ENCODE measurements around the gene C7. TPM values are rescaled to one million over a fixed set of nuclear protein-coding genes. Genes with fewer than 3 reads are reported as not detected.
"Not testable (repeated sequence)": the region's sequence is repeated elsewhere in the genome, so short reads cannot be mapped to it uniquely, and the experiment has no call there.

The C7 gene
- 100 to 1,000 TPM in 3 of 4 donors, 10 to 100 TPM in 1; 26.7 to 210 (median 126) TPM for polyA plus RNA-seq (ENCODE audit: insufficient read length in 4 of 4)

DNA sequence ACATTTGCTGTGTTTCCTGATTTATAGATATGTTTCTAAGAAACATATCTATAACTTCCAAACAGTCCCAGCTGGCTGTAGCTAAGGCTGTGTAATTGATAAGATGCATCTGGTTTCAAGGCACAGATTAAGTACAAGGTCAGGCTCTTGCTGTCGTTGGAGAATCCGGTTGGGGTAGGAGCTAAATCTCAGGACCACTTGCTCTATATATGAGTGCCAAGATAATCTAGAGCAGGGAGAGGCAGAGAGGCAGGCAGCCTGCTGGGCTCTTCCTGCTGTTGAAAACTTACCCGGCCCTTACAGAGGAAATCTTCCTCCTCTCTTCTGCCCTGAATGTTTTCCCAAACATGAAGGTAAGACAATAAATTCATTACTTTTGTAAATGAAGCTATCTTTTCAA is at the start of gene C7:
Gene C7 (plus strand): TSS at position 234 of the 400 bp plus-strand sequence. CDS start 114 bp downstream, at position 348.
- DNase-seq (ENCODE audit: low read depth in 4 of 4, low spot score in 3 of 4) = peak in 3 of 4 donors; percentile 29 to 53 (median 36)

DNA sequence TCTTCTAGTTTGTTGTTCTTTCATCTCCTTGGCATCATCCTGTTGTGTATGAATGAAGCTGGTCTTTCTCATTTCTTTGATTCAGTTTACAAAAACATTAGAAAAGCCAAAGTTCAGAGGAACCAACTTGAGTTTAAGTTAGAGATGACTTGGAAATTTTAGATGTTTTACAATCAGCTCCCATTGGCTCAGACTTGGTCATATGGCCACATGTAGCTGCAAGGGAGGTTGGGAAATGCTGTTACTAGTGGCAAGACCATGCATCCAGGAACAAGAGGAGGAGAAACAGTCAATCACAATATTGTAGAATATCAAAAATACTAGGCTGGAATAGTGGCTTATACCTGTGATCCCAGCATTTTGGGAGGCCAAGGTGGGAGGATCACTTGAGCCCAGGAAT is 48.6 kb upstream of the C7 start:
- no peak for DNase-seq (ENCODE audit: low read depth in 4 of 4, low spot score in 3 of 4)

DNA sequence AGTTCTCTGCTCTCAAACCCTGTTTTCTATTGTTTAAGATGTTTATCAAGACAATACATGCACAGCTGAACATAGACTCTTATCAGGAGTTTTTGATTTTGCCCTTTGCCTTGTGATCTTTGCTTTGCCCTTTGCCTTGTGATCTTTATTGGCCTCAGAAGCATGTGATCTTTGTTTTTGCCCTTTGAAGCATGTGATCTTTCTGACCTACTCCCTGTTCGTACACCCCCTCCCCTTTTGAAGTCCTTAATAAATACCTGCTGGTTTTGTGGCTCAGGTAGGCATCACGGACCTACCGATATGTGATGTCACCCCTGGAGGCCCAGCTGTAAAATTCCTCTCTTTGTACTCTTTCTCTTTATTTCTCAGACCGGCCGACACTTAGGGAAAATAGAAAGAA is 44.3 kb upstream of the C7 start:
- not testable (repeated sequence) for DNase-seq (ENCODE audit: low read depth in 4 of 4, low spot score in 3 of 4)

DNA sequence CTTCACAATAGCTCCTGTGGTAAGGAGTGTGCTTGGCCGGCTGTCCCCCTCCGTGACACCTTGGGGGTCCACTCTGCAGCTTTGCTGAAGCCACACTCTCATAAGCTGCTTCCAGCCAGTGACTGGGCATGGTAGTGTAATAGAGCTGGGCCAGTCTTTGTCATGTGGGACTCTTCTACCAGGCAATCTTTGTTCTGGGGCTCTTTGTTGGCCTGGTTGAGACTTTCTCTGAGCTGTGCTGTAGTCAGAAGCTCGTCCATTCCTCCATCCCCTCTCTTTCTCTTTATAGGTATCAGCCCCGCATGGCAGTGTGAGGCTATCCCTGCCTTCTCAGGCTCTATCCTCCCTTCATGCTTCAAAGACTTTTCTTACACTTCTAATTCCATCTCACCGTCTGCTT is 42.5 kb upstream of the C7 start:
- DNase-seq (ENCODE audit: low read depth in 4 of 4, low spot score in 3 of 4) = no peak

DNA sequence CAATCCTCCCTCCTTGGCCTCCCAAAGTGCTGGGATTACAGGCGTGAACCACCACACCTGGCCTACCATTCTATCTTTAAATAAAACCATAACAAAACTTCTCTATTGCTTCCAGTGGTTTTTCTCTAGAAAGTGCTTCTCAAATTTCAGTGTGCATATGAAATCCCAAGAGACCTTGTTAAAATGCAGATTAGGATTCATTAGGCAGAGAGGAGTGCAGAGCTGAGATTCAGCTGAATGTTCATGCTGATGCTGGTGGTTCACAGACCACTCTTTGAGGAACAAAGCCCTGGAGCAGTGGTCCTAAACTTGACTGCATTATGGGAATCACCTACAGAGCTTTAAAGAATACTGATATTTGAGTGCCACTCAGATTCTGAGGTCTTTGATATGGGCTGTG is 39.9 kb upstream of the C7 start:
- no peak for DNase-seq (ENCODE audit: low read depth in 4 of 4, low spot score in 3 of 4)

DNA sequence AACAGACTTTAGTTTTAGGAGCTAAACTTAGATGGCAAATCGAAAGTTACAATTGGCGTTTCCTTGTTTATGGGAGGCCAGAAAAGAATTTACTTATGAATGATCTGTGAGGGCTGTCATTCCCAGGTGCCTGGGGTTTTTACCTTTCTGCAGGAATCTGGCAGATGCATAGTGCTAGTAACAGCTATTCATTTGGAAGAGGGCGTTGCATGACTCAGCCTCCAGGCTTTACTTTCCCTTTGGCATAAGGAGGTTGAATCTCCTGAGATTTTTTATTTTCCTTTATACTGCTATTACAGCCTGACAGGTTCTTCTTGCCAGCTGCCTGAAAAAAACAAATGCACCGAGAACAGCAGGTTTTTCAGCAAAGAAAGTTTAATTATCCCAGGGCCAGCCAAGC is 38.1 kb upstream of the C7 start:
- no peak for DNase-seq (ENCODE audit: low read depth in 4 of 4, low spot score in 3 of 4)

DNA sequence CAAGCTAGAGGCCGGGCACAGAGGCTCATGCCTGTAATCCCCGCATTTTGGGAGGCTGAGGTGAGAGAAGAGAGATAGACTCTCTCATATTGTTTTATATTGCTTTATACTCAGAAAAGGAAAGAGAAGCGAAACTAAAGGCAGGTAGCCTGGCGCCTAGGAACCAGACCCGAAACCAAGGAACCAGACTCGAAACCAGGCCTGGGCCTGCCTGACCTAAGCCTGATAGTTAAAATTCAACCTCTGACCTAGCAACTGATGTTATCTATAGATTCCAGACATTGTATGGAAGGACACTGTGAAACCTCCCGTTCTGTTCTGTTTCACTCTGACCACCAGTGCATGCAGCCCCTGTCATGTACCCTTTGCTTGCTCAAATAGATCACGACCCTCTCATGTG is 37.0 kb upstream of the C7 start:
- DNase-seq (ENCODE audit: low read depth in 4 of 4, low spot score in 3 of 4) = not testable (repeated sequence)

DNA sequence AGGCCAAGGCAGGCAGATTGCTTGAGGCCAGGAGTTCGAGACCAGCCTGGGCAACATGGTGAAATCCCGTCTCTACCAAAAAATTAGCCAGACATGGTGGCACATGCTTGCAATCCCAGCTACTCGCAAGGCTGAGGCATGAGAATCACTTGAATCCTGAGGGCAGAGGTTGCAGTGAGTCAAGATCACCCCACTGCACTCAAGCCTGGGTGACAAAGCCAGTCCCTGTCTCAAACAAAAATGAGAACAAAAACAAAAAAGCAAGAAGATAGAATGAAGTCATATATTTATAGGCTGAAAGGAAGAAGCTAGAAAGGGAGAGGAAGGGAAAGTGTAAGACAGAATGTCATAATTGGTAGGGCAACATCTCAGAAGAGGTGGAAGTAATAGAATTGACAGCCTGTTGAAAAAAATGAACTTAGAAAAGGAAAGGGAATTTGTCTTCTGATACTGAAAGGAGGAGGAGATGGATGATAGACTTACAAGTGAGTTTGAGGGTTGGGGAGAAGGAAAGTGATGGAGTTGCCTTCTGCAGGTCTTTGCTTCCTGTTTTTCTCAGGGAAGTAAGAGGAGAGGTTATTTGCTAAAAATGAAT is 35.9 kb upstream of the C7 start:
- no peak for DNase-seq (ENCODE audit: low read depth in 4 of 4, low spot score in 3 of 4)

DNA sequence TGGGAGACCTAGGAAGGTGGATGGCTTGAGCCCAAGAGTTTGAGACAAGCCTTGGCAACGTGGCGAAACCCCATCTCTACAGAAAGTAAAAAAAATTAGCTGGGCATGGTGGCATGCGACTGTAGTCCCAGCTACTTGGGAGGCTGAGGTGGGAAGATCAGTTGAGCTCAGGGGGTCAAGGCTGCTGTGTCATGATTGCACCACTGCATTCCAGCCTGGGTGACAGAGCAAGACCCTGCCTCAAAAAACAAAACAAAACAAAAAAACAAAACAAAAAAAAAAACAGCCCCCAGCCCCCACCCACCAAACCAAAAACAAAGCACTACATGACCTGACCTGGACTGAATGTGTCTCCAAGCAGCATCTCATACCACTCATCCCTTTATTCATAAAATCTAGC is 33.3 kb upstream of the C7 start:
- DNase-seq (ENCODE audit: low read depth in 4 of 4, low spot score in 3 of 4) = no peak

DNA sequence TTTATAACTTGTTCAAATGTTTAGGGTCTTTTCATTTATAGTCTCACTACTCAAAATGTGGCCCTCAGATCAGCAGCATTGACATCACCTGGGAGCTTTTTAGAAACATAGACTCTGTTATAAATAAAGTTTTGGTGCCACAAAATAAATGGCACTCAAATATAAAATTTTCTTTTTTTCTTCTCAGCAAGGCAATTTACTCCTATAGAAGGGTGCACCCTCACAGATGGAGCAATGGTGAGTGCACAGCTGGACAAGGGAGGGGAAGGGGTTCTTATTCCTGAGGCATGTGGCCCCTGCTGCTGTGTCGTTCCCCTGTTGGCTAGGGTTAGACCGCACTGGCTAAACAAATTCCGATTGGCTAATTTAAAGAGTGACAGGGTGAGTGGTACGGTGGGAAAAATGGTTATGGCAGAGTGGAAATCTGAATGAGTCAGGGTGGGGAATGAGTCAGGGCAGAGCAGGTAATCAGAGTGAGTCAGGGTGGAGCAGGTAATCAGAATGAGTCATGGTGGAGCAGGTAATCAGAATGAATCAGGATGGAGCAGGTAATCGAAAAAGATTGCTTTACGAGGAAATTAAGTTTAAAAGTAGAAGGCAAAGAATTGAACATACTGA is 31.8 kb upstream of the C7 start:
- DNase-seq (ENCODE audit: low read depth in 4 of 4, low spot score in 3 of 4) = no peak

DNA sequence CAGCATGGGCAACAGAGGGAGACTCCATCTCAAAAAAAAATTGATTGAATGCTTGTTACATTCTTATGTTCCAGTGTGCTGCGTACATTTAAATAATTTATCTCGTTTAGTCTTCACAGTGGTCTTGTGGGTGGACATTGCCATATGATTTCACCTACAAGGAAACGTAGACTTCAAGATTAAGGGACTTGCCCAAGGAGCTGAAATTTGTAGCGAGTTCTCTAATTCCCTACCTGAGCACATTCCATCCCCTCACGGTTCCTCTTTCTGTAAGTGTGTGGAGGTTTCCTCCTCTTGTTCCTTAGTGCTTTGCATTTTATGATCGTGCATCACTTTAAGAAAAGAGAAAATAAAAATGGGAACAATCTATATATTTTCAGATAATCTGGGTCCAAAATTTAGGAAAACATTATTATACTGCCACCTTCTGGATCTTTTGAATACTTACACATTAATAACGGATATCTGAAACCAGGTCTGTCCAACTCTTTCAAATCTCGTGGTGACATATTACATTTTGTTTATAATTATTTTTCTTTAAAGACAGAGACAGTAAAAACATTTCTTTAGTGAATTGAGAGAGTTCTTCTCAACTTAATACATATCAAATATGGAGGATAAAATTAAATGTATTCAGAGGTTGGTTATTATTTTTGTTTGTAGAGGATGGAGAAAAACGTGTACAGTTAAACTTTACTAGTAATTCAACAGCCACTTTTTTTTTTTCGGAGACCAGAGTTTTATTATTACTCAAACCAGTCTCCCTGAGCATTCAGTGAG is 29.9 kb upstream of the C7 start:
- no peak for DNase-seq (ENCODE audit: low read depth in 4 of 4, low spot score in 3 of 4)

DNA sequence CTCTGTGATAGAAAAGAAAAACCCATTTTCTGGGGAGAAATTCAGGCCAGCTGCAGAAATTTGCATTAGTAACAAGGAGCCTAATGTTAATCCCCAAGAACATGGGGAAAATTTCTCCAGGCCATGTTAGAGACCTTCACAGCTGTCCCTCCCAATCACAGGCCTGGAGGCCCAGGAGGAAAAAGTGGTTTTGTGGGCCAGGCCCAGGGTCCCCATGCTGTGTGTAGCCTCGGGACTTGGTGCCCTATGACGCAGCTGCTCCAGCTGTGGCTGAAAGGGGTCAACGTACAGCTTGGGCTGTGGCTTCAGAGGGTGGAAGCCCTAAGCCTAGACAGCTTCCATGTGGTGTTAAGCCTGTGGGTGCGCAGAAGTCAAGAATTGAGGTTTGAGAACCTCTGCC is 27.0 kb upstream of the C7 start:
- no peak for DNase-seq (ENCODE audit: low read depth in 4 of 4, low spot score in 3 of 4)

DNA sequence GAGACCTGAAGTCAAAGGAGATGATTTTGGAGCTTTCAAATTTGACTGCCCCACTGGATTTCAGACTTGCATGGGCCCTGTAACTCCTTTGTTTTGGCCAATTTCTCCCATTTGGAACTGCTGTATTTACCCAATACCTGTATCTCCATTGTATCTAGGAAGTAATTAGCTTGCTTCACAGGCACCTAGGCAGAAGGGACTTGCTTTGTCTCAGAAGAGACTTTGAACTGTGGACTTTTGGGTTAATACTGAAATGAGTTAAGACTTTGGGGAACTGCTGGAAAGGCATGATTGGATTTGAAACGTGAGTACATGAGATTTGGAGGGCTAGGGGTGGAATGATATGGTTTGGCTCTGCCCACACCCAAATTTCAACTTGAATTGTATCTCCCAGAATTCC is 26.2 kb upstream of the C7 start:
- DNase-seq (ENCODE audit: low read depth in 4 of 4, low spot score in 3 of 4) = not testable (repeated sequence)

DNA sequence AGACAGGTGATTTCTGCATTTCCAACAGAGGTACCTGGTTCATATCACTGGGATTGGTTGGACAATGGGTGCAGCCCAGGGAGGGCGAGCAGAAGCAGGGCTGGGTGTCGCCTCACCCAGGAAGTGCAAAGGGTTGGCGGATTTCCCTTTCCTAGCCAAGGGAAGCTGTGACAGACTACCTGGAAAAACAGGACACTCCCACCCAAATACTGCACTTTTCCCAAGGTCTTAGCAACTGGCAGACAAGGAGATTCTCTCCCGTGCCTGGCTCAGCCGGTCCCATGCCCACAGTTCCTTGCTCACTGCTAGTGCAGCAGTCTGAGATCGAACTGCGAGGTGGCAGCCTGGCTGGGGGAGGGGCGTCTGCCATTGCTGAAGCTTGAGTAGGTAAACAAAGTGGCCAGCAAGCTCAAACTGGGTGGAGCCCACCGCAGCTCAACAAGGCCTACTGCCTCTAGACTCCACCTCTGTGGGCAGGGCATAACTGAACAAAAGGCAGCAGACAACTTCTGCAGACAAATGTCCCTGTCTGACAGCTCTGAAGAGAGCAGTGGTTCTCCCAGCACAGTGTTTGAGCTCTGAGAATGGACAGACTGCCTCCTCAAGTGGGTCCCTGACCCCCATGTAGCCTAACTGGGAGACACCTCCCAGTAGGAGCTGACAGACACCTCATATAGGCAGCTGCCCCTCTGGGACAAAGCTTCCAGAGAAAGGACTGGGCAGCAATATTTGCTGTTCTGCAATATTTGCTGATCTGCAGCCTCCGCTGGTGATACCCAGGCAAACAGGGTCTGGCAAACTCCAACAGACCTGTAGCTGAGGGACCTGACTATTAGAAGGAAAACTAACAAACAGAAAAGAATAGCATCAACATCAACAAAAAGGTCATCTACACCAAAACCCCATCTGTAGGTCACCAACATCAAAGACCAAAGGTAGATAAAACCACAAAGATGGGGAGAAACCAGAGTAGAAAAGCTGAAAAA is 13.6 kb upstream of the C7 start:
- not testable (repeated sequence) for DNase-seq (ENCODE audit: low read depth in 4 of 4, low spot score in 3 of 4)

DNA sequence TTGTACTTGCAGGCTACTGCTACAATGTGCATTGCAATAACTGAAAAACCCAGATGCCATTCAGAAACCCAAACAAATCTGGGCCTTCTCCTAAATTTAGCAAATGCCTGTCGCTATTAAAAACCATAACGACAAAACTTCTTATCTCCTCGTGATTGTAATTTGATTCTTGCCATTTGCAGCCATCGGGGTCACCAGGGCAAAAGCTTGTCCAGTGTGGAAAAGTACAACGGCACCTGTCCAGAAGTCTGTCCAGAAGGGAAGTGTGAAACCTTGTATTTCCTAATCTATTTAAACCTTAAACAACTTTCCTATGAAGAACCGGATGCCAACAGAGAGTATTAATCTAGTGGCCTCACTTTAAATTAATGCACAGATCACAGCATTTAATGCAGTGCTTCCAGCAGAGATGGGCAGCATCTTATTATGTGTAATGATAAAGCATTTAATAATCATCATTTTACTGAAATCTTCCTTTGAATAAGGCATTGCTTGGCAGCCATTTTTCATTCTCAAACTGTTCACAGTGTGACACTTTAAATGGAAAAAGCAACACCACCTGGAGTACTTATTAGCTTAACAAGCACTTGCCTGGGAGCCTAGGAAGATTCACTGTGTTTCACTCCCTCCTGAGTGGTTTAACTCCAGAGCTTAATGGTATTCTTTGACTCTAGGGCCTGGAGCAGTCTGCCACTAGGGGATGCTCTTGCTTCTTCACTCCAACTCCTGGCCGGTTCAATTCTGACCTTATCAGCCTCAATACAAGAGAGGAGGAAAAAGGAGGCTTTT is 4.9 kb upstream of the C7 start:
- DNase-seq (ENCODE audit: low read depth in 4 of 4, low spot score in 3 of 4) = peak in 3 of 4 donors; percentile 51 to 59 (median 54)

DNA sequence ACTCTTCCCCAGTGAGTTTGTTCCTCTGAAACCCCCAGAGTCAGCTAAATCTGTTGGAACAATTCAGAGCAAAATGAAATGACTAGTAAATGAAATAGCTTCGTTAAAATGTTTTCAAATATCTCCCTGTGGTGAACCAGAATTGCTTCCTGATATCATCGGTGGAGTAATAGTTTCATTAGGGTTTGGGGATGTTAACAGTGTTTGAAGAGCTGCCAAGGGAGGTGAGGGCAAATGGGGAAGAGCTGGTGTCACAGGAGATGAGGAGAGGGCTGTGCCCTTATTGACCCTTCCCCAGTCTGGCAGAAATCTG is 4.3 kb upstream of the C7 start:
- no peak for DNase-seq (ENCODE audit: low read depth in 4 of 4, low spot score in 3 of 4)

DNA sequence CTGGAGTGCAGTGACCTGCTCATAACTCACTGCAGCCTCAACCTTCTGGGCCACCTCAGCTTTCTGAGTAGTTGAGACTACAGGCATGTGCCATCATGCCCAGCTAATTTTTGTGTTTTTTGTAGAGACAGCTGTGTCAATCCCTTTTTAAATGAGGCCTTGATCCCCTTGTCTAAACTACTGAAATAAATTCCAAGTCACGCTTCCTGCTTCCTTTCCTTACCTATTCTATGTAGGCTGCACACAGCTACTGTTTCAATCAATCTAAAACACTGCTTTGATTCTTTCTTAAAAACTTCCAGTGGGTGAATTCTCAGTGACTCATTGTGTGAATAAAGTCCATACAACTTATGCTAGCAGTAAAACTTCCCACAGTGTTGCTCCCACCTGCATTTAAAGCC is 2.9 kb upstream of the C7 start:
- DNase-seq (ENCODE audit: low read depth in 4 of 4, low spot score in 3 of 4) = no peak

DNA sequence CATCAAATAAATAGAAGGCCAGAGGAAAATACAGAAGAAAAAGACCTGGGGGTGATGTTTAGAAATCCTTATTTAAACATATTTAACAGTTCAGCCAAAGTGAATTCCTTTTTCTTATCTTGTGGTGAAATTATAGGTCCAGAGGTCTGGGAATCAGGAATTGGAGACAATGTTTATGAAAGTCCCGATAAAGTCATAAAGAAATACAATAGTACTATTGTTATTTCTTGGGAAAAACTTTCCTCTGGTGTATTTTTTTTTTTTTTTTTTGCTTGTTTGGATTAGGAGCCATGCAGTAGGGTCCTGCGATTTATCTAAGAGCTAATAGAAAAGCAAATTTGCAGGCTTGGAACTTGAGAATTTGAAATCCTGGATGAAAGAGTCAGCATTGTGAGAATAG is 426 bp downstream of the C7 start:
- no peak for DNase-seq (ENCODE audit: low read depth in 4 of 4, low spot score in 3 of 4)

DNA sequence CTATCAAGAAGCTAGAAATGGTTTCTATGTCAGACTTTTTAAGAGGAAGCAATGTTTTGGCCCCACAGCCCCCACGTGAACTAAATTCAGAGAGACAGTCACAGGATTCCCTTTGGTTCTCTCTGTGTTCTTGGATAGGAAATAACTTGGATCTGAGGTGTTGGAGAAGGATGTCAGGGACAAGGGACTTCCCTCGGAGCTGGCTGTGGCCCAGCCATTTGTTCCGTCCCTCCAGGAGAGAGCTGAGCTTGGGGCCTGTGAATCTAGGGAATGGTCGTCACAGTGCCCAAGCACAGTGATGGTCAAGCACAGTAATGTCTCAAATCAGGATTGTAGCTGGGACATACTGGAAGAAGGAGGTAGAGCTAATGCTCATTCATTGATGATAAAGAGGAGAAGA is 2.0 kb downstream of the C7 start:
- no peak for DNase-seq (ENCODE audit: low read depth in 4 of 4, low spot score in 3 of 4)

DNA sequence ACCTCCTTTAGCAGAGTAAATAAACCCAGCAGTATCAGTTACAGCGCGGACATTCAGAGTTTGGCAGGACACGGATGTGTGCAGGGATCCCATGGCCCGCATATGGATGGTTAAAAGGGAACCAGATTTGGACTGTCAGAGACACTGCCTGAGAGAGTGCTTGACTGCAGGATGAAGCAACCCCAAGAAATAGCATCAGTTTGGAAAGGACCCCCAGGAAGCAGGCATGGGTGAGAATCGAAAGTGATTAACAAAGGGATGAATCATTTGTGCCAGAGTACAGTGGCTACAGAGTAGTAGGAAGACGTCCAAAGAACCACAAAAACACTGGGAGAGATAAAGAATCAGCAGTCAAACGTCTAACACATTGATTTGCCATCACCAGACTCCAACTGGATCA is 5.5 kb downstream of the C7 start:
- DNase-seq (ENCODE audit: low read depth in 4 of 4, low spot score in 3 of 4) = no peak

Measured in left renal pelvis (tissue), 4 donors.